ENCODE results near the gene PAX2. TPM values are rescaled to one million over a fixed set of nuclear protein-coding genes. Genes with fewer than 3 reads are reported as not detected.

Gene PAX2
- total RNA-seq, 1 donor from 2014 or later = not detected

- TF ChIP-seq CTCF (IDR thresholded peaks at IDR 0.05) = no peak
- ATAC-seq = no peak
- no peaks in the 10 kb centered on the region for H3K36me3 ChIP-seq
- peaks cover 41% of the 10 kb centered on the region for H3K27me3 ChIP-seq (ENCODE audit: low read depth)
- intact Hi-C loops (cut with DNase I) = no loop called here
- no peaks in the 10 kb centered on the region for H3K9me3 ChIP-seq
- no peak for DNase-seq
- no peaks in the 10 kb centered on the region for H3K4me1 ChIP-seq
- no peak overlapping the region for H3K4me3 ChIP-seq
- no peak overlapping the region for H3K27ac ChIP-seq
Observed at GRCh38 chr10:100773646-100774045, 28.3 kb downstream of the PAX2 start.

- Histone ChIP-seq H3K4me3 (no peak overlapping the region), H3K9me3 (no peaks in the 10 kb centered on the region), H3K36me3 (no peaks in the 10 kb centered on the region), H3K27me3 (ENCODE audit: low read depth) (peaks cover 41% of the 10 kb centered on the region), H3K4me1 (no peaks in the 10 kb centered on the region), H3K27ac (no peak overlapping the region)
- DNase-seq (no peak), ATAC-seq (no peak)
- no peak for TF ChIP-seq CTCF (IDR thresholded peaks at IDR 0.05)
- intact Hi-C loops (cut with DNase I) = no loop called here
Observed at GRCh38 chr10:100774223-100774622, 28.8 kb downstream of the PAX2 start.

- H3K9me3 ChIP-seq = no peaks in the 10 kb centered on the region
- no peak for DNase-seq
- ATAC-seq = no peak
- no peaks in the 10 kb centered on the region for H3K36me3 ChIP-seq
- H3K27me3 ChIP-seq (ENCODE audit: low read depth) = peaks cover 39% of the 10 kb centered on the region
- no peaks in the 10 kb centered on the region for H3K4me1 ChIP-seq
- no peak overlapping the region for H3K4me3 ChIP-seq
- H3K27ac ChIP-seq = no peak overlapping the region
- intact Hi-C loops (cut with DNase I) = no loop called here
- no peak for TF ChIP-seq CTCF (IDR thresholded peaks at IDR 0.05)
Observed at GRCh38 chr10:100774876-100775275, 29.5 kb downstream of the PAX2 start.

GRCh38 chr10:100775386-100775785, 30.0 kb downstream of the PAX2 start:
- Histone ChIP-seq H3K27ac (no peak overlapping the region), H3K36me3 (no peaks in the 10 kb centered on the region), H3K9me3 (no peaks in the 10 kb centered on the region), H3K4me3 (no peak overlapping the region), H3K4me1 (no peaks in the 10 kb centered on the region), H3K27me3 (ENCODE audit: low read depth) (peaks cover 35% of the 10 kb centered on the region)
- DNase-seq (no peak), ATAC-seq (no peak)
- TF ChIP-seq CTCF (IDR thresholded peaks at IDR 0.05) = no peak
- intact Hi-C loops (cut with DNase I) = no loop called here

GRCh38 chr10:100775871-100776270, 30.5 kb downstream of the PAX2 start:
- no peak for DNase-seq
- intact Hi-C loops (cut with DNase I) = no loop called here
- TF ChIP-seq CTCF (IDR thresholded peaks at IDR 0.05) = no peak
- Histone ChIP-seq H3K9me3 (no peaks in the 10 kb centered on the region), H3K4me3 (no peak overlapping the region), H3K36me3 (no peaks in the 10 kb centered on the region), H3K27me3 (ENCODE audit: low read depth) (peaks cover 39% of the 10 kb centered on the region), H3K27ac (no peak overlapping the region), H3K4me1 (no peaks in the 10 kb centered on the region)
- ATAC-seq = no peak

- intact Hi-C loops (cut with DNase I) = no loop called here
- Histone ChIP-seq H3K9me3 (no peaks in the 10 kb centered on the region), H3K4me3 (no peak overlapping the region), H3K27me3 (ENCODE audit: low read depth) (peaks cover 44% of the 10 kb centered on the region), H3K27ac (no peak overlapping the region), H3K36me3 (no peaks in the 10 kb centered on the region), H3K4me1 (no peaks in the 10 kb centered on the region)
- no peak for TF ChIP-seq CTCF (IDR thresholded peaks at IDR 0.05)
- ATAC-seq (no peak), DNase-seq (no peak)
Observed at GRCh38 chr10:100776671-100777070, 31.3 kb downstream of the PAX2 start.

Measured in lower lobe of right lung (tissue), 2 donors.